ENCODE measurements around the gene CTU2. TPM values are rescaled to one million over a fixed set of nuclear protein-coding genes. Genes with fewer than 3 reads are reported as not detected.

CTU2 gene
- total and polyA plus RNA-seq, 9 donors: 0.45 to 36.5 (median 19.5) TPM

GRCh38 chr16:88739139-88739976, 33.1 kb downstream of the CTU2 start:
- intact Hi-C loops (cut with DNase I): loop anchor here in 3 of 4 donors (2.0 to 10.0 kb wide), 3 partner anchors 73 to 478 kb away; partner anchors contain the start of gene ZNF778 (in 2 of the 3)
- no peak overlapping the region for H3K27ac ChIP-seq
- 84 to 87% (median 85%) methylated on average over 22 of the region's 22 CpGs for WGBS, 3 donors

DNA sequence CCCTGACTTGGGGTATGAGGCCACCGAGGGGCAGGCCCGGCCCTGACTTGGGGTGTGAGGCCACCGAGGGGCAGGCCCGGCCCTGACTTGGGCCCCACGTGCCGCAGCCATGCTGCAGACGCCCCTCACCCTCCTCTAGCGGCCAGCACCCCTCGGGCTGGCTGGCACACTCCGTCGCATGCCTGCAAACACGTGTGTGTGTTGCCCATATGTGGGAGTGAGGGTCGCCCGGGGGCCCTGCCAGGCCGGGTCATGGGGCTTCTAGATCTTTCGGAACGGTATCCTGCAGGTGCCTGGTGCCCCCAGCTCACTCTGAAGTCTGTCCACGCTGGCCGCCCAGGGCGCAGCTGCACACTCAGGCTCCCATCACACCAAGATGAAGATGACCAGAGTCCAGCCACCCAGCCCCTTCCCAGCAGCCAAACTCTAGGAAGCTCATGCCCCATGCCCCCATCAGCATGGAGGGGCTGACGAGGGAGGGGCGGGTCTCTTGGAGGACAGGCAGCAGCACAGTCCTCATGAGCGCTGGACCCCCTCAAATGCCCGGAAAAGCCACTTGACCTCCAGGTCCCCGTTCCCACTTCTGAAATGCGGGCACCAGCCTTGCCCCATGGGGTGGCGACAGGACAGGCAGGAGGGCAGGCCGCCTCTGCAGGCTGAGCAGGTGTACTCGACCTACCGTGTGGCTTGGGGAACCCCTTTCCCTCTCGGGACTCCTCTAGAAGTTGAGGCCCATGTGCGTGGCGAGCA, 33.8 kb downstream of the CTU2 start:
- DNase-seq: no peak
- Histone ChIP-seq H3K27ac (no peak overlapping the region), H3K4me3 (no peak overlapping the region), H3K36me3 (no peaks in the 10 kb centered on the region), H3K4me1 (ENCODE audit: insufficient read depth) (no peaks in the 10 kb centered on the region), H3K9me3 (no peaks in the 10 kb centered on the region), H3K27me3 (no peaks in the 10 kb centered on the region)
- 85 to 87% (median 85%) methylated on average over 33 of the region's 33 CpGs for WGBS, 3 donors
- intact Hi-C loops (cut with DNase I): loop anchor here (2.0 to 10.0 kb wide), 5 partner anchors 42 to 477 kb away; partner anchors contain the start of genes ZNF778 (in 4 of the 4) and PABPN1L (in 1 of the 4)
- no peak for TF ChIP-seq POLR2A (IDR thresholded peaks at IDR 0.05)
- no peak for TF ChIP-seq EP300 (IDR thresholded peaks at IDR 0.05)
- no peak for TF ChIP-seq CTCF (IDR thresholded peaks at IDR 0.05)

More at GRCh38 chr16:88739139-88739976, 33.1 kb downstream of the CTU2 start:
- no peaks in the 10 kb centered on the region for H3K36me3 ChIP-seq
- TF ChIP-seq EP300 (IDR thresholded peaks at IDR 0.05) (no peak), POLR2A (IDR thresholded peaks at IDR 0.05) (no peak), CTCF (IDR thresholded peaks at IDR 0.05) (no peak)
- H3K27me3 ChIP-seq: no peaks in the 10 kb centered on the region
- no peaks in the 10 kb centered on the region for H3K9me3 ChIP-seq
- no peak for DNase-seq
- H3K4me1 ChIP-seq (ENCODE audit: insufficient read depth): no peaks in the 10 kb centered on the region
- no peak overlapping the region for H3K4me3 ChIP-seq

DNA sequence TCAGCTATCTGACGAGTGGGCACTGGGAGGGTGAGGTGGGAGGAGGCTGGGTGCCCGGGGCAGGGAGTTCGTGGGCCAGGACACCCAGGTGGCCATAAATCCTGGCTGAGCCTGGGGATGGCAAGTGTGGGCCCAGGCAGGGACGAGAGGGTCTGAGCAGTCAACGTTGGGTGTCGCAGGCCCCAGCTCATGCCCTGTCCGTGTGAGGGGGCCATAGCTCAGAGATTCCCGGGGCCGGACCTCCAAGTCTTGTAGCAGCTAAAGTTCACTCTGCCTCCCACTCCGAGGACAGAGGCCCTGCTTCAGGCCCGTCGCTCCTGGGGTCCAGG, 34.4 kb downstream of the CTU2 start:
- DNase-seq: no peak
- Histone ChIP-seq H3K9me3 (no peaks in the 10 kb centered on the region), H3K36me3 (no peaks in the 10 kb centered on the region), H3K4me3 (no peak overlapping the region), H3K27ac (no peak overlapping the region), H3K4me1 (ENCODE audit: insufficient read depth) (no peaks in the 10 kb centered on the region), H3K27me3 (no peaks in the 10 kb centered on the region)
- intact Hi-C loops (cut with DNase I): loop anchor here in 3 of 4 donors (5.0 to 10.0 kb wide), 3 partner anchors 42 to 474 kb away; partner anchors contain the start of genes ZNF778 (in 2 of the 3) and PABPN1L (in 1 of the 3)
- 82 to 87% (median 84%) methylated on average over 12 of the region's 12 CpGs for WGBS, 3 donors
- TF ChIP-seq EP300 (IDR thresholded peaks at IDR 0.05): no peak

- 83 to 87% (median 85%) methylated on average over 16 to 17 of the region's 17 CpGs for WGBS, 3 donors
- DNase-seq: no peak
- TF ChIP-seq POLR2A (IDR thresholded peaks at IDR 0.05): no peak
- TF ChIP-seq EP300 (IDR thresholded peaks at IDR 0.05): no peak
- no peak for TF ChIP-seq CTCF (IDR thresholded peaks at IDR 0.05)
- H3K27ac ChIP-seq: no peak overlapping the region
- H3K4me3 ChIP-seq: no peak overlapping the region
- H3K9me3 ChIP-seq: no peaks in the 10 kb centered on the region
- H3K36me3 ChIP-seq: no peaks in the 10 kb centered on the region
- no peaks in the 10 kb centered on the region for H3K27me3 ChIP-seq
- intact Hi-C loops (cut with DNase I): loop anchor here in 3 of 4 donors (5.0 to 10.0 kb wide), 3 partner anchors 41 to 473 kb away; partner anchors contain the start of genes ZNF778 (in 2 of the 3) and PABPN1L (in 1 of the 3)
- H3K4me1 ChIP-seq (ENCODE audit: insufficient read depth): no peaks in the 10 kb centered on the region
Measured at GRCh38 chr16:88741368-88741767, 35.1 kb downstream of the CTU2 start.
